Uterus (tissue), 4 donors: ENCODE data around the gene CHCHD5. TPM values are rescaled to one million over a fixed set of nuclear protein-coding genes. Genes with fewer than 3 reads are reported as not detected.

Source experiments
- DNase-seq, 2 donors: peaks; one replicate each; pipeline ENCODE4 v3.0.0-alpha.2; 2019 to 2020
- H3K27ac ChIP-seq, 2 donors: fragments of 200-600 bp; sonication (generic); 1 replicate in 1 of 2; 2 replicates in 1 of 2; pipeline ENCODE4 v1.5.1; 2016 to 2018
- H3K27me3 ChIP-seq, 2 donors: fragments of 200-600 bp; sonication (generic); one replicate each; pipeline ENCODE4 v1.5.1; 2018 to 2019; ENCODE audit warnings: control low read depth in 1 of 2
- H3K36me3 ChIP-seq, 2 donors: fragments of 200-600 bp; sonication (generic); one replicate each; pipeline ENCODE4 v1.5.1; 2019; ENCODE audit warnings: control low read depth in 1 of 2
- H3K4me1 ChIP-seq, 2 donors: fragments of 200-600 bp; sonication (generic); one replicate each; pipeline ENCODE4 v1.5.1; 2018 to 2019; ENCODE audit warnings: control low read depth in 1 of 2
- H3K4me3 ChIP-seq, 2 donors: fragments of 200-600 bp; sonication (generic); 1 replicate in 1 of 2; 2 replicates in 1 of 2; pipeline ENCODE4 v1.5.1; 2018 to 2019; ENCODE audit warnings: mild to moderate bottlenecking in 1 of 2
- H3K9me3 ChIP-seq, 2 donors: fragments of 200-600 bp; sonication (generic); one replicate each; pipeline ENCODE4 v1.5.1; 2019; ENCODE audit warnings: control low read depth in 1 of 2
- CTCF ChIP-seq, 4 experiments: fragments of 200-600 bp in 2 of 4; fragments of 450-650 bp in 2 of 4; sonication (generic) in 2 of 4; IDR thresholded peaks; one replicate each; pipeline ENCODE4 v1.5.1; 2016 to 2019; ENCODE audit warnings: antibody characterized with exemption in 4 of 4, mild to moderate bottlenecking in 2 of 4, moderate library complexity in 1 of 4
- POLR2A ChIP-seq, 2 donors: fragments of 450-650 bp; IDR thresholded peaks; one replicate each; pipeline ENCODE4 v1.6.1; 2016; ENCODE audit warnings: antibody characterized with exemption in 2 of 2, mild to moderate bottlenecking in 1 of 2, moderate library complexity in 1 of 2
- intact Hi-C: fragments of 100-400 bp; cut with DNase I; formaldehyde crosslinking; loops from one replicate; pipeline ENCODE4 v1.15.1; 2023; ENCODE audit warnings: low total_unique reads
- total RNA-seq, 4 donors: library from RNA; depleted of rRNA in 3 of 4; stranded (reverse); fragments of >200 nt in 3 of 4; gene quantifications; one replicate each; pipeline versions ENCODE4 v1.1.0 to v1.2.4, GENCODE V29; 2014 to 2023
- donor health status: DM: yes; HTN: yes; CAD: no.

Gene CHCHD5
- total RNA-seq, 4 donors from 2014 or later, result 6.5 to 22.6 (median 8.4) TPM; not detected in 1

- TF ChIP-seq POLR2A (IDR thresholded peaks at IDR 0.05) (no peak), CTCF (IDR thresholded peaks at IDR 0.05) (no peak)
- intact Hi-C loops, result no loop called here
- H3K27me3 ChIP-seq, result no peaks in the 10 kb centered on the region
- H3K27ac ChIP-seq, result no peak overlapping the region
- H3K4me3 ChIP-seq, result no peak overlapping the region
- H3K36me3 ChIP-seq, result no peaks in the 10 kb centered on the region
- H3K4me1 ChIP-seq, result peaks cover 0 to 4% of the 10 kb centered on the region in 2 donors
- no peaks in the 10 kb centered on the region for H3K9me3 ChIP-seq
- DNase-seq, result no peak
Observed at GRCh38 chr2:112623913-112624777, 39.7 kb downstream of the CHCHD5 start.

- no peak for DNase-seq
- Histone ChIP-seq H3K9me3 (no peaks in the 10 kb centered on the region), H3K27ac (peak overlapping the region in 1 of 2 donors; percentile 66), H3K4me1 (peaks cover 0 to 4% of the 10 kb centered on the region in 2 donors), H3K36me3 (no peaks in the 10 kb centered on the region), H3K27me3 (no peaks in the 10 kb centered on the region), H3K4me3 (no peak overlapping the region)
- intact Hi-C loops, result no loop called here
- TF ChIP-seq CTCF (IDR thresholded peaks at IDR 0.05) (no peak), POLR2A (IDR thresholded peaks at IDR 0.05) (no peak)
Observed at GRCh38 chr2:112625474-112626114, 41.2 kb downstream of the CHCHD5 start.

- peak; percentile 36 to 44 for DNase-seq
- Histone ChIP-seq H3K27ac (peak overlapping the region; percentile 66 to 68), H3K4me3 (no peak overlapping the region), H3K9me3 (no peaks in the 10 kb centered on the region), H3K27me3 (no peaks in the 10 kb centered on the region), H3K4me1 (peaks cover 0 to 4% of the 10 kb centered on the region in 2 donors), H3K36me3 (no peaks in the 10 kb centered on the region)
- intact Hi-C loops, result no loop called here
- peak; percentile 66 to 78 (median 70) for TF ChIP-seq CTCF (IDR thresholded peaks at IDR 0.05)
- no peak for TF ChIP-seq POLR2A (IDR thresholded peaks at IDR 0.05)
Observed at GRCh38 chr2:112626604-112627059, 42.2 kb downstream of the CHCHD5 start.

GRCh38 chr2:112627060-112628040, 42.9 kb downstream of the CHCHD5 start:
- TF ChIP-seq POLR2A (IDR thresholded peaks at IDR 0.05), result peak in 1 of 2 donors; percentile 39
- no peak for TF ChIP-seq CTCF (IDR thresholded peaks at IDR 0.05)
- DNase-seq, result peak; percentile 39 to 66
- intact Hi-C loops, result no loop called here
- H3K4me3 ChIP-seq, result no peak overlapping the region
- no peaks in the 10 kb centered on the region for H3K27me3 ChIP-seq
- H3K4me1 ChIP-seq, result peaks cover 0 to 4% of the 10 kb centered on the region in 2 donors
- H3K36me3 ChIP-seq, result no peaks in the 10 kb centered on the region
- H3K9me3 ChIP-seq, result no peaks in the 10 kb centered on the region
- peak overlapping the region; percentile 66 to 68 for H3K27ac ChIP-seq
